Measurements from ENCODE around the gene SEMA3G. TPM values are rescaled to one million over a fixed set of nuclear protein-coding genes. Genes with fewer than 3 reads are reported as not detected.

Gene SEMA3G
- total and polyA plus RNA-seq, 2 donors from 2014 or later, result 25.7 to 28.2 TPM

GRCh38 chr3:52447512-52448355 lies 2.8 kb upstream of the SEMA3G start:
- H3K27ac ChIP-seq (ENCODE audit: low read depth in 2 of 2, low read length in 2 of 2), result no peak overlapping the region
- no peak overlapping the region for H3K9ac ChIP-seq (ENCODE audit: low read length in 3 of 3)
- DNase-seq, result peak in 1 of 5 donors; percentile 41
- no peaks in the 10 kb centered on the region for H3K36me3 ChIP-seq (ENCODE audit: control insufficient read depth in 2 of 3, insufficient read depth in 3 of 3, low read length in 3 of 3)
- no peak for FAIRE-seq
- H3K4me3 ChIP-seq (ENCODE audit: low read length in 3 of 3), result no peak overlapping the region
- H3K9me3 ChIP-seq (ENCODE audit: control insufficient read depth in 2 of 3, insufficient read depth in 1 of 3, low read length in 3 of 3), result no peaks in the 10 kb centered on the region
- TF ChIP-seq CTCF (IDR thresholded peaks at IDR 0.05; ENCODE audit: borderline replicate concordance, extremely low read depth, insufficient read depth), result no peak
- H3K4me1 ChIP-seq (ENCODE audit: control insufficient read depth in 2 of 3, insufficient read depth in 2 of 3, low read depth in 1 of 3, low read length in 3 of 3), result peaks cover 0 to 25% (median 5%) of the 10 kb centered on the region in 3 donors
- intact Hi-C loops (cut with DNase I), result no loop called here
- no peaks in the 10 kb centered on the region for H3K27me3 ChIP-seq (ENCODE audit: control insufficient read depth, insufficient read depth, low read length)

GRCh38 chr3:52446631-52447511 lies 2.0 kb upstream of the SEMA3G start:
- no peak overlapping the region for H3K9ac ChIP-seq (ENCODE audit: low read length in 3 of 3)
- H3K4me3 ChIP-seq (ENCODE audit: low read length in 3 of 3), result no peak overlapping the region
- no peaks in the 10 kb centered on the region for H3K27me3 ChIP-seq (ENCODE audit: control insufficient read depth, insufficient read depth, low read length)
- no peaks in the 10 kb centered on the region for H3K36me3 ChIP-seq (ENCODE audit: control insufficient read depth in 2 of 3, insufficient read depth in 3 of 3, low read length in 3 of 3)
- intact Hi-C loops (cut with DNase I), result no loop called here
- peaks cover 0 to 21% (median 5%) of the 10 kb centered on the region in 3 donors for H3K4me1 ChIP-seq (ENCODE audit: control insufficient read depth in 2 of 3, insufficient read depth in 2 of 3, low read depth in 1 of 3, low read length in 3 of 3)
- no peaks in the 10 kb centered on the region for H3K9me3 ChIP-seq (ENCODE audit: control insufficient read depth in 2 of 3, insufficient read depth in 1 of 3, low read length in 3 of 3)
- peak; percentile 98 for TF ChIP-seq CTCF (IDR thresholded peaks at IDR 0.05; ENCODE audit: borderline replicate concordance, extremely low read depth, insufficient read depth)
- H3K27ac ChIP-seq (ENCODE audit: low read depth in 2 of 2, low read length in 2 of 2), result no peak overlapping the region
- FAIRE-seq (no peak), DNase-seq (peak in 3 of 5 donors; percentile 60 to 74 (median 65))

GRCh38 chr3:52446042-52446441 lies 1.1 kb upstream of the SEMA3G start:
- Histone ChIP-seq H3K36me3 (ENCODE audit: control insufficient read depth in 2 of 3, insufficient read depth in 3 of 3, low read length in 3 of 3) (no peaks in the 10 kb centered on the region), H3K4me1 (ENCODE audit: control insufficient read depth in 2 of 3, insufficient read depth in 2 of 3, low read depth in 1 of 3, low read length in 3 of 3) (peaks cover 0 to 21% (median 5%) of the 10 kb centered on the region in 3 donors), H3K27ac (ENCODE audit: low read depth in 2 of 2, low read length in 2 of 2) (no peak overlapping the region), H3K27me3 (ENCODE audit: control insufficient read depth, insufficient read depth, low read length) (no peaks in the 10 kb centered on the region), H3K4me3 (ENCODE audit: low read length in 3 of 3) (no peak overlapping the region), H3K9me3 (ENCODE audit: control insufficient read depth in 2 of 3, insufficient read depth in 1 of 3, low read length in 3 of 3) (no peaks in the 10 kb centered on the region), H3K9ac (ENCODE audit: low read length in 3 of 3) (no peak overlapping the region)
- no peak for TF ChIP-seq CTCF (IDR thresholded peaks at IDR 0.05; ENCODE audit: borderline replicate concordance, extremely low read depth, insufficient read depth)
- FAIRE-seq (no peak), DNase-seq (no peak)
- intact Hi-C loops (cut with DNase I), result no loop called here

All from kidney (tissue), 14 donors.